GM12878 (cell line): Measurements from ENCODE around the gene GAB1. TPM values are rescaled to one million over a fixed set of nuclear protein-coding genes. Genes with fewer than 3 reads are reported as not detected.

Experiments used
- ATAC-seq: fragments of 200-7000 bp; cut with Tn5 transposase; 3 replicates; pipeline ENCODE4 v1.9.1; 2020; ENCODE audit warnings: mild to moderate bottlenecking, moderate library complexity
- BruUV-seq: library from RNA; stranded (reverse); fragments of 400-500 nt; replicated peaks from 2 replicates; lab custom pipeline; 2021; lab: Mats Ljungman, UMichigan
- CTCF ChIA-PET: fragments of 300-600 bp; sonication (Branson Sonifier 250); formaldehyde crosslinking; extraction: SDS; loops from one replicate; lab custom pipeline; 2021; ENCODE audit warnings: inconsistent platforms; lab: Yijun Ruan, JAX
- POLR2A ChIA-PET: fragments of 350-600 bp; formaldehyde crosslinking; extraction: SDS; loops from one replicate; lab custom pipeline; 2021; ENCODE audit warnings: inconsistent platforms; lab: Charles Lee
- RAD21 ChIA-PET: fragments of 300-600 bp; sonication (Branson Sonifier 250); formaldehyde crosslinking; loops from one replicate; lab custom pipeline; 2023; ENCODE audit warnings: antibody characterized with exemption; ENCODE audit not compliant: unreplicated experiment; lab: Charles Lee
- SMC1A ChIA-PET: fragments of 300-600 bp; sonication (Branson Sonifier 250); formaldehyde crosslinking; loops from one replicate; lab custom pipeline; 2023; ENCODE audit not compliant: unreplicated experiment, uncharacterized antibody; lab: Charles Lee
- DNase-seq: peaks from one replicate; pipeline ENCODE4 v3.0.0-alpha.2; 2011; ENCODE audit warnings: low read depth, low spot score
- FAIRE-seq: peaks from 3 replicates; lab custom pipeline; 2011; peaks lifted over from hg19 to GRCh38; lab: Jason Lieb, UNC
- H2AFZ ChIP-seq: 2 replicates; pipeline ENCODE4 v1.6.0; 2011; ENCODE audit warnings: low read depth, low read length, control low read depth; ENCODE audit not compliant: control insufficient read depth
- H3K27ac ChIP-seq: 2 replicates; pipeline ENCODE4 v1.5.1; 2011; ENCODE audit warnings: control low read depth; ENCODE audit not compliant: control insufficient read depth, insufficient read depth
- H3K27me3 ChIP-seq, 2 experiments: replicated peaks in 1 of 2; 2 replicates each; pipeline versions ENCODE4 v1.6.0 to v1.6.1; 2011; ENCODE audit warnings: low read length in 1 of 2; ENCODE audit not compliant: control insufficient read depth in 2 of 2, insufficient read depth in 2 of 2
- H3K36me3 ChIP-seq, 2 experiments: 2 replicates each; pipeline ENCODE4 v1.5.1; 2011; ENCODE audit warnings: low read length in 1 of 2; ENCODE audit not compliant: control insufficient read depth in 2 of 2, insufficient read depth in 2 of 2
- H3K4me1 ChIP-seq: 2 replicates; pipeline ENCODE4 v1.6.1; 2011; ENCODE audit warnings: mild to moderate bottlenecking, low read length, moderate library complexity, mixed read lengths; ENCODE audit not compliant: control insufficient read depth, insufficient read depth
- H3K4me2 ChIP-seq: 2 replicates; pipeline ENCODE4 v1.6.0; 2011; ENCODE audit warnings: control low read depth; ENCODE audit not compliant: control insufficient read depth, insufficient read depth
- H3K4me3 ChIP-seq: fragments of 200-600 bp; sonication (generic); 2 replicates; pipeline ENCODE4 v1.5.1; 2016
- H3K79me2 ChIP-seq: 2 replicates; pipeline ENCODE4 v1.6.0; 2011; ENCODE audit warnings: low read length; ENCODE audit not compliant: control insufficient read depth, insufficient read depth
- H3K9ac ChIP-seq: 2 replicates; pipeline ENCODE4 v1.8.0; 2011; ENCODE audit warnings: low read length, control low read depth, mixed read lengths; ENCODE audit not compliant: control insufficient read depth, insufficient read depth
- H3K9me3 ChIP-seq: replicated peaks from 3 replicates; pipeline ENCODE4 v1.5.1; 2011; ENCODE audit warnings: mild to moderate bottlenecking, low read length; ENCODE audit not compliant: control insufficient read depth, insufficient read depth
- H4K20me1 ChIP-seq: 2 replicates; pipeline ENCODE4 v1.6.0; 2011; ENCODE audit not compliant: control insufficient read depth, insufficient read depth
- BMI1 ChIP-seq: fragments of 450-650 bp; IDR thresholded peaks from 2 replicates; pipeline ENCODE4 v1.6.1; 2016; ENCODE audit warnings: mild to moderate bottlenecking, moderate library complexity, borderline replicate concordance
- CHD1 ChIP-seq: IDR thresholded peaks from 2 replicates; pipeline ENCODE4 v1.6.1; 2012; ENCODE audit warnings: low read depth, low read length, improper control_type of control experiment
- ETV6 ChIP-seq, 2 experiments: fragments of 450-650 bp in 1 of 2; IDR thresholded peaks in 1 of 2; conservative IDR thresholded peaks in 1 of 2; 2 replicates each; pipeline ENCODE4 v1.6.1; 2014; ENCODE audit warnings: antibody characterized with exemption in 1 of 2, borderline replicate concordance in 1 of 2, low read depth in 1 of 2, mild to moderate bottlenecking in 1 of 2, moderate library complexity in 1 of 2
- KAT2A ChIP-seq: conservative IDR thresholded peaks from 2 replicates; pipeline ENCODE4 v1.6.1; 2011; ENCODE audit warnings: low read depth, low read length; ENCODE audit not compliant: control insufficient read depth
- MEF2A ChIP-seq: IDR thresholded peaks from 2 replicates; pipeline ENCODE4 v1.6.1; 2011; ENCODE audit warnings: low read depth, mild to moderate bottlenecking, low read length, moderate library complexity; ENCODE audit not compliant: insufficient read depth
- MTA2 ChIP-seq: fragments of 450-650 bp; IDR thresholded peaks from 2 replicates; pipeline ENCODE4 v1.6.1; 2016; ENCODE audit warnings: low read depth, mild to moderate bottlenecking, moderate library complexity
- NFIC ChIP-seq: IDR thresholded peaks from 2 replicates; pipeline ENCODE4 v1.6.1; 2012; ENCODE audit warnings: low read depth, mild to moderate bottlenecking, inconsistent platforms, low read length, moderate library complexity
- SRF ChIP-seq, 2 experiments: IDR thresholded peaks; 2 replicates each; pipeline ENCODE4 v1.6.1; 2011; ENCODE audit warnings: low read depth in 2 of 2, low read length in 2 of 2, mild to moderate bottlenecking in 1 of 2, moderate library complexity in 1 of 2
- TCF7 ChIP-seq: IDR thresholded peaks from 2 replicates; pipeline ENCODE4 v1.6.1; 2014; ENCODE audit warnings: antibody characterized with exemption, borderline replicate concordance
- WGBS: methylation state at CpG from one replicate; pipeline ENCODE4 v1.1.6; 2016; ENCODE audit warnings: low lambda C conversion rate; ENCODE audit not compliant: insufficient replicate concordance, insufficient coverage; ENCODE audit errors: missing lambda C conversion rate; 5-methylcytosine and 5-hydroxymethylcytosine counted together
- in situ Hi-C: fragments of 300-500 bp; cut with MboI; formaldehyde crosslinking; loops from 9 replicates; pipeline ENCODE4 v1.14.3; 2018; ENCODE audit warnings: mixed read lengths
- intact Hi-C: fragments of 100-400 bp; cut with micrococcal nuclease; formaldehyde crosslinking; loops from one replicate; pipeline ENCODE4 v1.14.2; 2022; ENCODE audit not compliant: unreplicated experiment
- polyA plus RNA-seq, 11 experiments: library from polyadenylated mRNA; depleted of rRNA in 4 of 11; unstranded in 6 of 11; stranded (reverse) in 5 of 11; fragments of >200 nt; fragmentation: Nextera tagmentation in 4 of 11; fragmentation: Illumina TruSeq in 1 of 11; extraction: Ambion mirVana in 4 of 11; extraction: Trizol in 1 of 11; gene quantifications; 1 replicate in 1 of 11; 2 replicates in 10 of 11; pipeline versions ENCODE4 v1.2.1 to v1.2.3, GENCODE V29; 2011 to 2016; ENCODE audit warnings: inconsistent platforms in 2 of 11, missing spikeins in 2 of 11, low read depth in 1 of 11
- total RNA-seq, 4 experiments: library from RNA; depleted of rRNA in 3 of 4; stranded (reverse); fragments of >200 nt in 3 of 4; fragmentation: Illumina TruSeq in 1 of 4; extraction: Trizol in 1 of 4; gene quantifications; 2 replicates each; pipeline versions ENCODE4 v1.2.1 to v1.2.3, GENCODE V29; 2013 to 2021
- TF ChIP-seq, protein P1 (sequence below): IDR thresholded peaks from 2 replicates; pipeline ENCODE4 v1.6.1; 2012; ENCODE audit warnings: improper control_type of control experiment, low read depth, low read length; ENCODE audit not compliant: insufficient replicate concordance
- TF ChIP-seq, protein P2 (sequence below): fragments of 450-650 bp; formaldehyde crosslinking; IDR thresholded peaks from 2 replicates; pipeline ENCODE4 v1.5.0; 2022; ENCODE audit warnings: mild to moderate bottlenecking, missing genetic modification characterization
- TF ChIP-seq, protein P3 (sequence below): IDR thresholded peaks from 2 replicates; pipeline ENCODE4 v1.6.1; 2011; ENCODE audit warnings: borderline replicate concordance, low read depth, mild to moderate bottlenecking, moderate library complexity, mixed read lengths, low read length; ENCODE audit not compliant: insufficient read depth; ENCODE audit errors: extremely low read length

Gene GAB1
- total and polyA plus RNA-seq, 10 of the 15 experiments (the other 5 are each of a cell fraction or from before 2014, with no cell fraction given) = 0.37 to 5.3 (median 3.2) TPM

DNA sequence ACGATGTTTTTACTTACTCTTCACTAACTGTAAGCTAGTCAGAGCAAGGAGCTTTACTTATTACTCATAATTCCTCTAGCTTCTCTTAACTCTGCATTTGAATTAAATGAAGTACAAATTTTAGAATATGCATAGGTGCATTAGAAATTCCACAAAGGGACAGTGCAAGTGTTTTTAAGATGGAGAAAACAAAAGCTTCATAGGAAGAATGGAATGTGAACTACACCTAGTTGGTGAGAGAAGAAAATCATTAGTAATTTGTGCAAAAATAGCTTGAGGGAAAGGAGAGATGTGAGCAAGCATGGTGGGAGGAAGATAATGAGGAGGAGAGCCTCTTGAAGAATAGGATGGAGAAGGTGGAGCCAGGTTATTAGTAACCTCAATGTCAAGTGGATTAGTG is 99.3 kb downstream of the GAB1 start:
- CTCF ChIA-PET = interaction anchor here (1.0 to 1.7 kb wide), 3 partner anchors 13 to 60 kb away, joined by 3 to 5 read pairs (median 3); no protein-coding TSS in a partner anchor
- RAD21 ChIA-PET = interaction anchor here (1.5 to 2.2 kb wide), 2 partner anchors 9 to 16 kb away, joined by 3 to 7 read pairs; no protein-coding TSS in a partner anchor
- no TSS peak for BruUV-seq
- Histone ChIP-seq H3K36me3 (no peaks in the 10 kb centered on the region), H3K27ac (no peak overlapping the region), H4K20me1 (no peaks in the 10 kb centered on the region), H3K79me2 (no peaks in the 10 kb centered on the region), H3K9ac (no peak overlapping the region), H3K4me2 (no peak overlapping the region), H3K27me3 (no peaks in the 10 kb centered on the region; a peak in 1 of 4 replicates), H3K4me1 (no peaks in the 10 kb centered on the region), H3K9me3 (no peaks in the 10 kb centered on the region), H3K4me3 (no peak overlapping the region), H2AFZ (no peak overlapping the region)
- in situ Hi-C loops (no loop called here), intact Hi-C loops (no loop called here)
- POLR2A ChIA-PET = interaction anchor here (1.0 kb wide), 2 partner anchors 15 to 60 kb away, joined by 3 read pairs; no protein-coding TSS in a partner anchor
- ATAC-seq = no peak
- no peak for DNase-seq
- SMC1A ChIA-PET = interaction anchor here (0.8 to 1.1 kb wide), 2 partner anchors 9 to 38 kb away, joined by 3 read pairs; no protein-coding TSS in a partner anchor
- FAIRE-seq = no peak
- WGBS = 6% methylated on average over 1 of the region's 1 CpG
- TF ChIP-seq MTA2 = no peak
- TF ChIP-seq TCF7 = no peak
- TF ChIP-seq ETV6 (conservative IDR thresholded peaks at IDR 0.05 in 1 of 2, IDR thresholded peaks at IDR 0.05 in 1 of 2; ENCODE audit: borderline replicate concordance in 1 of 2, low read depth in 1 of 2) = no peak
- TF ChIP-seq MEF2A = no peak
- no peak for TF ChIP-seq SRF (IDR thresholded peaks at IDR 0.05; ENCODE audit: low read depth in 2 of 2, low read length in 2 of 2)
- TF ChIP-seq, protein P1, sequence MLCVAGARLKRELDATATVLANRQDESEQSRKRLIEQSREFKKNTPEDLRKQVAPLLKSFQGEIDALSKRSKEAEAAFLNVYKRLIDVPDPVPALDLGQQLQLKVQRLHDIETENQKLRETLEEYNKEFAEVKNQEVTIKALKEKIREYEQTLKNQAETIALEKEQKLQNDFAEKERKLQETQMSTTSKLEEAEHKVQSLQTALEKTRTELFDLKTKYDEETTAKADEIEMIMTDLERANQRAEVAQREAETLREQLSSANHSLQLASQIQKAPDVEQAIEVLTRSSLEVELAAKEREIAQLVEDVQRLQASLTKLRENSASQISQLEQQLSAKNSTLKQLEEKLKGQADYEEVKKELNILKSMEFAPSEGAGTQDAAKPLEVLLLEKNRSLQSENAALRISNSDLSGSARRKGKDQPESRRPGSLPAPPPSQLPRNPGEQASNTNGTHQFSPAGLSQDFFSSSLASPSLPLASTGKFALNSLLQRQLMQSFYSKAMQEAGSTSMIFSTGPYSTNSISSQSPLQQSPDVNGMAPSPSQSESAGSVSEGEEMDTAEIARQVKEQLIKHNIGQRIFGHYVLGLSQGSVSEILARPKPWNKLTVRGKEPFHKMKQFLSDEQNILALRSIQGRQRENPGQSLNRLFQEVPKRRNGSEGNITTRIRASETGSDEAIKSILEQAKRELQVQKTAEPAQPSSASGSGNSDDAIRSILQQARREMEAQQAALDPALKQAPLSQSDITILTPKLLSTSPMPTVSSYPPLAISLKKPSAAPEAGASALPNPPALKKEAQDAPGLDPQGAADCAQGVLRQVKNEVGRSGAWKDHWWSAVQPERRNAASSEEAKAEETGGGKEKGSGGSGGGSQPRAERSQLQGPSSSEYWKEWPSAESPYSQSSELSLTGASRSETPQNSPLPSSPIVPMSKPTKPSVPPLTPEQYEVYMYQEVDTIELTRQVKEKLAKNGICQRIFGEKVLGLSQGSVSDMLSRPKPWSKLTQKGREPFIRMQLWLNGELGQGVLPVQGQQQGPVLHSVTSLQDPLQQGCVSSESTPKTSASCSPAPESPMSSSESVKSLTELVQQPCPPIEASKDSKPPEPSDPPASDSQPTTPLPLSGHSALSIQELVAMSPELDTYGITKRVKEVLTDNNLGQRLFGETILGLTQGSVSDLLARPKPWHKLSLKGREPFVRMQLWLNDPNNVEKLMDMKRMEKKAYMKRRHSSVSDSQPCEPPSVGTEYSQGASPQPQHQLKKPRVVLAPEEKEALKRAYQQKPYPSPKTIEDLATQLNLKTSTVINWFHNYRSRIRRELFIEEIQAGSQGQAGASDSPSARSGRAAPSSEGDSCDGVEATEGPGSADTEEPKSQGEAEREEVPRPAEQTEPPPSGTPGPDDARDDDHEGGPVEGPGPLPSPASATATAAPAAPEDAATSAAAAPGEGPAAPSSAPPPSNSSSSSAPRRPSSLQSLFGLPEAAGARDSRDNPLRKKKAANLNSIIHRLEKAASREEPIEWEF = no peak
- TF ChIP-seq CHD1 = no peak
- no peak for TF ChIP-seq KAT2A
- TF ChIP-seq, protein P2, sequence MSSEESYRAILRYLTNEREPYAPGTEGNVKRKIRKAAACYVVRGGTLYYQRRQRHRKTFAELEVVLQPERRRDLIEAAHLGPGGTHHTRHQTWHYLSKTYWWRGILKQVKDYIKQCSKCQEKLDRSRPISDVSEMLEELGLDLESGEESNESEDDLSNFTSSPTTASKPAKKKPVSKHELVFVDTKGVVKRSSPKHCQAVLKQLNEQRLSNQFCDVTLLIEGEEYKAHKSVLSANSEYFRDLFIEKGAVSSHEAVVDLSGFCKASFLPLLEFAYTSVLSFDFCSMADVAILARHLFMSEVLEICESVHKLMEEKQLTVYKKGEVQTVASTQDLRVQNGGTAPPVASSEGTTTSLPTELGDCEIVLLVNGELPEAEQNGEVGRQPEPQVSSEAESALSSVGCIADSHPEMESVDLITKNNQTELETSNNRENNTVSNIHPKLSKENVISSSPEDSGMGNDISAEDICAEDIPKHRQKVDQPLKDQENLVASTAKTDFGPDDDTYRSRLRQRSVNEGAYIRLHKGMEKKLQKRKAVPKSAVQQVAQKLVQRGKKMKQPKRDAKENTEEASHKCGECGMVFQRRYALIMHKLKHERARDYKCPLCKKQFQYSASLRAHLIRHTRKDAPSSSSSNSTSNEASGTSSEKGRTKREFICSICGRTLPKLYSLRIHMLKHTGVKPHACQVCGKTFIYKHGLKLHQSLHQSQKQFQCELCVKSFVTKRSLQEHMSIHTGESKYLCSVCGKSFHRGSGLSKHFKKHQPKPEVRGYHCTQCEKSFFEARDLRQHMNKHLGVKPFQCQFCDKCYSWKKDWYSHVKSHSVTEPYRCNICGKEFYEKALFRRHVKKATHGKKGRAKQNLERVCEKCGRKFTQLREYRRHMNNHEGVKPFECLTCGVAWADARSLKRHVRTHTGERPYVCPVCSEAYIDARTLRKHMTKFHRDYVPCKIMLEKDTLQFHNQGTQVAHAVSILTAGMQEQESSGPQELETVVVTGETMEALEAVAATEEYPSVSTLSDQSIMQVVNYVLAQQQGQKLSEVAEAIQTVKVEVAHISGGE (CRISPR knock-in tag) = no peak
- TF ChIP-seq, protein P3, sequence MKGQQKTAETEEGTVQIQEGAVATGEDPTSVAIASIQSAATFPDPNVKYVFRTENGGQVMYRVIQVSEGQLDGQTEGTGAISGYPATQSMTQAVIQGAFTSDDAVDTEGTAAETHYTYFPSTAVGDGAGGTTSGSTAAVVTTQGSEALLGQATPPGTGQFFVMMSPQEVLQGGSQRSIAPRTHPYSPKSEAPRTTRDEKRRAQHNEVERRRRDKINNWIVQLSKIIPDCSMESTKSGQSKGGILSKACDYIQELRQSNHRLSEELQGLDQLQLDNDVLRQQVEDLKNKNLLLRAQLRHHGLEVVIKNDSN = no peak
- TF ChIP-seq BMI1 = no peak
- TF ChIP-seq NFIC = no peak
